Esophagus squamous epithelium (tissue), 5 donors: ENCODE results near the gene ASPDH. TPM values are rescaled to one million over a fixed set of nuclear protein-coding genes. Genes with fewer than 3 reads are reported as not detected.

Source experiments
- DNase-seq: peaks from one replicate; lab custom pipeline; 2025; lab: John Stamatoyannopoulos, UW
- H3K27ac ChIP-seq, 4 donors: fragments of 200-600 bp; sonication (generic); one replicate each; pipeline ENCODE4 v1.5.1; 2016 to 2019; ENCODE audit warnings: mild to moderate bottlenecking in 1 of 4
- H3K27me3 ChIP-seq, 4 donors: fragments of 200-600 bp; sonication (generic); 1 replicate in 3 of 4; 2 replicates in 1 of 4; pipeline versions ENCODE4 v1.5.1 to v1.6.0; 2017 to 2021; ENCODE audit warnings: antibody characterized with exemption in 1 of 4
- H3K36me3 ChIP-seq, 3 donors: fragments of 200-600 bp; sonication (generic); one replicate each; pipeline ENCODE4 v1.5.1; 2016 to 2019
- H3K4me1 ChIP-seq, 3 donors: fragments of 200-600 bp; sonication (generic); one replicate each; pipeline ENCODE4 v1.5.1; 2017 to 2019
- H3K4me3 ChIP-seq, 4 donors: fragments of 200-600 bp; sonication (generic); 1 replicate in 3 of 4; 2 replicates in 1 of 4; pipeline ENCODE4 v1.5.1; 2016 to 2019; ENCODE audit warnings: mild to moderate bottlenecking in 2 of 4, moderate library complexity in 1 of 4
- H3K9me3 ChIP-seq, 3 donors: fragments of 200-600 bp; sonication (generic); one replicate each; pipeline ENCODE4 v1.5.1; 2016 to 2019
- POLR2A ChIP-seq, 4 donors: fragments of 450-650 bp; IDR thresholded peaks; one replicate each; pipeline ENCODE4 v1.6.1; 2017; ENCODE audit warnings: antibody characterized with exemption in 4 of 4, mild to moderate bottlenecking in 4 of 4, moderate library complexity in 3 of 4
- WGBS, 2 donors: methylation state at CpG; one replicate each; pipeline ENCODE4 v1.1.5; 2018; 5-methylcytosine and 5-hydroxymethylcytosine counted together
- intact Hi-C: fragments of 100-400 bp; cut with DNase I; formaldehyde crosslinking; loops from one replicate; pipeline ENCODE4 v1.15.0; 2022
- total RNA-seq, 4 donors: library from RNA; depleted of rRNA; stranded (reverse); fragments of >200 nt; gene quantifications; one replicate each; pipeline ENCODE4 v1.1.0, GENCODE V29; 2016
- TF ChIP-seq, protein P1 (sequence below), 6 experiments: fragments of 450-650 bp in 4 of 6; fragments of 200-600 bp in 2 of 6; sonication (generic) in 2 of 6; IDR thresholded peaks; one replicate each; pipeline ENCODE4 v1.5.1; 2016 to 2019; ENCODE audit warnings: antibody characterized with exemption in 6 of 6, mild to moderate bottlenecking in 4 of 6, moderate library complexity in 4 of 6
- donor health status: DM: yes; HTN: yes; CAD: no.

The ASPDH gene
- total RNA-seq, 4 donors from 2014 or later, result not detected

DNA sequence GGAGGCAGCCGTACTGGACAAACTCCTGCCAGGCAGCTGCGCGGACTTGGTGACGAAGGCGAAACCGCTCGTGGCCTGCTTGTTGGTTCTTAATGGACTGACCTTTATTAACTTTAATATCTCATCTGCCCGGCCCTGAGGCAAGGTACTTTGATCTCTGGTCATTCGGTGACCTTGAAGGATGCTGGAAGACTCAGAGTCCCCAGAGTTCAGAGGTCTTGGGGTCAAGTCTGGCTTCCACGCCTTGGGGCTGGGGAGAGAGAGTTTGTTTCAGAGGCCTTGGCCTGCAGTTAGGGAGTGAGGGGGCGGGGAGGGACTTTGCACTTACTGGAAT, 47.0 kb downstream of the ASPDH start:
- Histone ChIP-seq H3K4me3 (no peak overlapping the region), H3K4me1 (peaks cover 0 to 7% (median 0%) of the 10 kb centered on the region in 3 donors), H3K9me3 (no peaks in the 10 kb centered on the region), H3K27ac (no peak overlapping the region), H3K27me3 (peaks cover 0 to 34% (median 0%) of the 10 kb centered on the region in 4 donors), H3K36me3 (no peaks in the 10 kb centered on the region)
- intact Hi-C loops, result no loop called here
- TF ChIP-seq, protein P1, sequence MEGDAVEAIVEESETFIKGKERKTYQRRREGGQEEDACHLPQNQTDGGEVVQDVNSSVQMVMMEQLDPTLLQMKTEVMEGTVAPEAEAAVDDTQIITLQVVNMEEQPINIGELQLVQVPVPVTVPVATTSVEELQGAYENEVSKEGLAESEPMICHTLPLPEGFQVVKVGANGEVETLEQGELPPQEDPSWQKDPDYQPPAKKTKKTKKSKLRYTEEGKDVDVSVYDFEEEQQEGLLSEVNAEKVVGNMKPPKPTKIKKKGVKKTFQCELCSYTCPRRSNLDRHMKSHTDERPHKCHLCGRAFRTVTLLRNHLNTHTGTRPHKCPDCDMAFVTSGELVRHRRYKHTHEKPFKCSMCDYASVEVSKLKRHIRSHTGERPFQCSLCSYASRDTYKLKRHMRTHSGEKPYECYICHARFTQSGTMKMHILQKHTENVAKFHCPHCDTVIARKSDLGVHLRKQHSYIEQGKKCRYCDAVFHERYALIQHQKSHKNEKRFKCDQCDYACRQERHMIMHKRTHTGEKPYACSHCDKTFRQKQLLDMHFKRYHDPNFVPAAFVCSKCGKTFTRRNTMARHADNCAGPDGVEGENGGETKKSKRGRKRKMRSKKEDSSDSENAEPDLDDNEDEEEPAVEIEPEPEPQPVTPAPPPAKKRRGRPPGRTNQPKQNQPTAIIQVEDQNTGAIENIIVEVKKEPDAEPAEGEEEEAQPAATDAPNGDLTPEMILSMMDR (IDR thresholded peaks at IDR 0.05), result no peak
- TF ChIP-seq POLR2A (IDR thresholded peaks at IDR 0.05), result no peak
- 60 to 98% methylated on average over 1 to 6 of the region's 11 CpGs for WGBS, 2 donors
- no peak for DNase-seq

DNA sequence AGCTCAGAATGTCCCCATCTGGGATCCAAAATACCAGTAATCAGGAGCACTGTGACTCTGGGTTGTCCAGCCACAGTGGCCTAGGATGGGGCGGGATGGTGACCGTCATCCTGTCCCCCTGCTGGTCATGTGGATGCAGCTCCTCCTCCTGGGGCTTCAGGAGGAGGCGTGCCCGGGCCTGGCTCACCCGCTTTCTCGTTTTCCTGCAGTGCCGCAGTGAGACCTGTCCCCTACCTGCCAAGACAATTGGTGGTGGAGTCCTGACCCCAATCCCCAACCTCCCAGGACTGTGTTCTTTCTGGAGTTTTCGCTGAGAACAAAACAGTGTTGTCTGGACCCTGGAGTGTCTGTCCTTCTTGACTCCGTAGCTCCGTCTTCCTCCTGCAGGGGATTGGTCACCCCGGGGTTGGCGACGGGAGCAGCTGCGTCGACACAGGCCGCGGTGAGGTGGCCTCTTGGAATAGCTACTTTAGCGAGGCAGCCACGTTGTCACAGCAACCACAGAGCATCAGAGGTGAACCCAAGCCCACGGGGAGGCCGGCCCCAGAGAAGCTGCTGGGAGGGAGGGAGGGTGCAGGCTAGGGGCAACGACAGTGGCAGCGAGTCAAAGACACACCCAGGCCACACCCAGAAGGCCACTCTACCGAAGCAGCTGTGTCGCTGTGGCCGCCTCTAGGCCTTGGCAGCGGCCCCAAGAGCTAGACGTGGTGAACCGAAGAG, 47.6 kb downstream of the ASPDH start:
- DNase-seq, result no peak

DNA sequence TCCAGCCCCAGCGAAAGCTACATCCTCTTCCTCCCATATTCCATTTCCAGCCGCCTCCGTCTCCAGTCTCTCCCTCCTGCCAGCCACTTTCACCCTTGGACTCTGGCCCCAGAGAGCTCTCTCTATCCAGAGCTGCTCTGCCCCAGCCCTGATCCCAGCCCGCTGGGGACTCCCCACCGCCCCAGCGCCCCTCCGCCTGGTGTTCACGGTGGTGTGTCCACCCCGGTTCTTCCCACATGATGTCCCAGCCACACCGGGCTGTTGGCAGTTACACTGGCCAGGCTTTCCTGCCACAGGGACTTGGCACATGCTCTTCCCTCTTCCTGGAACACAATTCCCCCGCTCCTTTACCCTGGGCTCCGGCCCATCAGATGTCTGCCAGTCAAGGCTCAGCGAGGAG, 48.7 kb downstream of the ASPDH start:
- DNase-seq, result no peak
- TF ChIP-seq, protein P1 (IDR thresholded peaks at IDR 0.05), result no peak
- no peak for TF ChIP-seq POLR2A (IDR thresholded peaks at IDR 0.05)
- H3K27ac ChIP-seq, result no peak overlapping the region
- H3K4me3 ChIP-seq, result no peak overlapping the region
- intact Hi-C loops, result loop anchor here (5.0 kb wide), 1 partner anchor 98 kb away; the partner anchor contains the start of gene NAPSA
- no peaks in the 10 kb centered on the region for H3K36me3 ChIP-seq
- H3K27me3 ChIP-seq, result peaks cover 0 to 49% (median 0%) of the 10 kb centered on the region in 4 donors
- H3K9me3 ChIP-seq, result no peaks in the 10 kb centered on the region
- WGBS, 2 donors, result 84 to 87% methylated on average over 11 to 13 of the region's 13 CpGs
- H3K4me1 ChIP-seq, result peaks cover 0 to 7% (median 0%) of the 10 kb centered on the region in 3 donors

More for the DNA sequence above, 47.6 kb downstream of the ASPDH start:
- no peaks in the 10 kb centered on the region for H3K36me3 ChIP-seq
- no peak overlapping the region for H3K4me3 ChIP-seq
- no peaks in the 10 kb centered on the region for H3K9me3 ChIP-seq
- WGBS, 2 donors, result 32 to 67% methylated on average over 6 to 8 of the region's 29 CpGs
- H3K27me3 ChIP-seq, result peaks cover 0 to 38% (median 0%) of the 10 kb centered on the region in 4 donors
- peaks cover 0 to 7% (median 0%) of the 10 kb centered on the region in 3 donors for H3K4me1 ChIP-seq
- TF ChIP-seq, protein P1 (IDR thresholded peaks at IDR 0.05), result no peak
- TF ChIP-seq POLR2A (IDR thresholded peaks at IDR 0.05), result no peak
- intact Hi-C loops, result no loop called here
- H3K27ac ChIP-seq, result no peak overlapping the region

DNA sequence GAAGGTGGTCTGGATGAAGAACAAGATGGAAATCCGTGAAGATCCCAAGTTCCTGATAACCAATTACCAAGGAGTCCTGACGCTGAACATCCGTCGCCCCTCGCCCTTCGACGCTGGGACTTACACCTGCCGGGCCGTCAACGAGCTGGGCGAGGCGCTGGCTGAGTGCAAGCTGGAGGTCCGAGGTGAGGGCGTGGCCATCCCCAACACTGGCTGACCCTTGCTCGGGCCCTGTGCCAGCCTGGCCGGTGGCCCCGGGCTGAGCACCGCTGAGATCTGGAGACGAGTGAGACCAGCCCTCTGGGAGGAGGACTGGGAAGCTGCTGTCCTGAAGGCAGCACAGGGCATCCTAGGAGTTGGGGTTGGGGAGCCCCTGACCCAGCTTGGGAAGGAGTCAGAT, 49.4 kb downstream of the ASPDH start:
- peaks cover 0 to 56% (median 0%) of the 10 kb centered on the region in 4 donors for H3K27me3 ChIP-seq
- WGBS, 2 donors, result 83 to 100% methylated on average over 1 to 8 of the region's 19 CpGs
- DNase-seq, result no peak

DNA sequence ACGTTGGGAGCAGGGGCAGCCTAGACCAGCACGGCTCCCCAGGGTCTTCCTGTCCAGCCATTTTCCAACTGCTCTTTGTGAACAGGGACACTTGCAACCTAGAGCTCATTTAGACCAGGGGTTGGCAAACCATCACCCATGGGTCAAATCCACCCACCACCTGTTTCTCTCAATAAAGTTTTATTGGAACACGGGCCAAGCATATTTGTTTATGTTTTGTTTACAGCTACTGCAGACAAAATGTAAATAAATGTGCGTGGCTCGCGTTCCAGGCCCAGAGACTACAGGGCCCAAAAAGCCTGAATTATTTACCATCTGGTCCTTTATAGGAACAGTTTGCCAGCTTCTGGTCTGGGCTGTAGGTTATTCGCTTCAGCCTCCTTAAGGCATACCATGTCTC, 50.7 kb downstream of the ASPDH start:
- WGBS, 2 donors, result 61 to 69% methylated on average over 7 of the region's 7 CpGs
- Histone ChIP-seq H3K36me3 (no peaks in the 10 kb centered on the region), H3K4me3 (no peak overlapping the region), H3K27me3 (peaks cover 0 to 70% (median 5%) of the 10 kb centered on the region in 4 donors), H3K4me1 (peaks cover 0 to 7% (median 0%) of the 10 kb centered on the region in 3 donors), H3K9me3 (no peaks in the 10 kb centered on the region), H3K27ac (no peak overlapping the region)
- no peak for DNase-seq
- intact Hi-C loops, result loop anchor here (5.0 kb wide), 1 partner anchor 96 kb away; the partner anchor contains the start of gene NAPSA
- TF ChIP-seq, protein P1 (IDR thresholded peaks at IDR 0.05), result no peak
- TF ChIP-seq POLR2A (IDR thresholded peaks at IDR 0.05), result no peak

More for the DNA sequence above, 49.4 kb downstream of the ASPDH start:
- Histone ChIP-seq H3K4me3 (no peak overlapping the region), H3K27ac (no peak overlapping the region), H3K9me3 (no peaks in the 10 kb centered on the region), H3K4me1 (peaks cover 0 to 7% (median 0%) of the 10 kb centered on the region in 3 donors), H3K36me3 (no peaks in the 10 kb centered on the region)
- intact Hi-C loops, result loop anchor here (5.0 kb wide), 1 partner anchor 97 kb away; the partner anchor contains the start of gene NAPSA
- TF ChIP-seq POLR2A (IDR thresholded peaks at IDR 0.05), result no peak
- TF ChIP-seq, protein P1 (IDR thresholded peaks at IDR 0.05), result no peak
